ENCODE results near the gene GNB4.

- TF ChIP-seq, protein P1, sequence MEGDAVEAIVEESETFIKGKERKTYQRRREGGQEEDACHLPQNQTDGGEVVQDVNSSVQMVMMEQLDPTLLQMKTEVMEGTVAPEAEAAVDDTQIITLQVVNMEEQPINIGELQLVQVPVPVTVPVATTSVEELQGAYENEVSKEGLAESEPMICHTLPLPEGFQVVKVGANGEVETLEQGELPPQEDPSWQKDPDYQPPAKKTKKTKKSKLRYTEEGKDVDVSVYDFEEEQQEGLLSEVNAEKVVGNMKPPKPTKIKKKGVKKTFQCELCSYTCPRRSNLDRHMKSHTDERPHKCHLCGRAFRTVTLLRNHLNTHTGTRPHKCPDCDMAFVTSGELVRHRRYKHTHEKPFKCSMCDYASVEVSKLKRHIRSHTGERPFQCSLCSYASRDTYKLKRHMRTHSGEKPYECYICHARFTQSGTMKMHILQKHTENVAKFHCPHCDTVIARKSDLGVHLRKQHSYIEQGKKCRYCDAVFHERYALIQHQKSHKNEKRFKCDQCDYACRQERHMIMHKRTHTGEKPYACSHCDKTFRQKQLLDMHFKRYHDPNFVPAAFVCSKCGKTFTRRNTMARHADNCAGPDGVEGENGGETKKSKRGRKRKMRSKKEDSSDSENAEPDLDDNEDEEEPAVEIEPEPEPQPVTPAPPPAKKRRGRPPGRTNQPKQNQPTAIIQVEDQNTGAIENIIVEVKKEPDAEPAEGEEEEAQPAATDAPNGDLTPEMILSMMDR (IDR thresholded peaks at IDR 0.05) = no peak
- no peak for TF ChIP-seq EP300 (IDR thresholded peaks at IDR 0.05)
These were observed 102.8 kb downstream of the GNB4 start for GRCh38 chr3:179348325-179349013.

Data from ovary (tissue), 3 donors.